Activated CD8-positive, alpha-beta memory T cell treated with anti-CD3 and anti-CD28 coated beads, Interleukin-2, amount 50 U/mL, for 4 hours (primary cell): ENCODE results near the gene LRMDA.

Experiments
- DNase-seq: peaks from one replicate; pipeline ENCODE4 v3.0.0-alpha.2; 2020

LRMDA gene

GRCh38 chr10:76017733-76018433, 586.5 kb downstream of the LRMDA start:
- no peak for DNase-seq

GRCh38 chr10:76020630-76021029, 589.2 kb downstream of the LRMDA start:
- DNase-seq = no peak

DNA sequence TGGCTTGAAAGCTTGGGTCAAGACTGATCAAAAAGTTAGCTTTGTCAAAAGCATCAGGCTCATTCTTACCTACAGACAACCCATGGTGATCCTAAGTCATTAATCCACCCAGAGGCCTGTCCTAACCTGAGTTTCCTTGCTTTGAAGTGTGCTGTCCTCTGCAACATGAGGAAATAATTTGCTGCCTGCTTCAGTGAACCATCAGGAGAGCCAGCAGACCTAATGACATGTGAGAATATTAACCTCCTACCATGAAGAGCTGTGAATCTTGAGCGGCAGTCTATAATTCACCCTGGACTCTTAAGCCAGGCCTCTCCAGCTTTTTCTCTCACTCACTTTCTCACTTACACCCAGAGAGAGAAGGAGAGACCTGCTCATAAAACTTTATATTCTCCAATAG, 590.0 kb downstream of the LRMDA start:
- no peak for DNase-seq

GRCh38 chr10:76022366-76022765, 590.9 kb downstream of the LRMDA start:
- no peak for DNase-seq

DNA sequence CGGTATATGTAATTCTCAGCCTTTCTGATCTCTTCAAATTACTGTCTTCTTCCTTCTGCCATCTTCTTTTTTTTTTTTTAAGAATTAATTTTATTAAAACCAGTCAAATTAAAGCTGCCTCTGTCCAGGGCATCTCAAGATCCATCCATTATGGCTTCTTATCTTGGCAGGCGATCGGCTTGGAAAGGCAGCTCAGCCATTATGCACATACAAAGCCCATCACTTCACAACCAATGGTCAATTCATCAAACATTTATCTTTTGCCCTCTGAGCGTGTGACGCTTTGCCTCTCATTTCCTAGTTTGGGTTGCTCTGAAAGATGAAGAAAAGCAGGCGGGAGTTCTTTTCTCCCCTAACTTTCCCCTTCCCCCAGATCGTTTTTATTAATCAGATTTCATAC, 591.6 kb downstream of the LRMDA start:
- no peak for DNase-seq

GRCh38 chr10:76024460-76025123, 593.2 kb downstream of the LRMDA start:
- no peak for DNase-seq

DNA sequence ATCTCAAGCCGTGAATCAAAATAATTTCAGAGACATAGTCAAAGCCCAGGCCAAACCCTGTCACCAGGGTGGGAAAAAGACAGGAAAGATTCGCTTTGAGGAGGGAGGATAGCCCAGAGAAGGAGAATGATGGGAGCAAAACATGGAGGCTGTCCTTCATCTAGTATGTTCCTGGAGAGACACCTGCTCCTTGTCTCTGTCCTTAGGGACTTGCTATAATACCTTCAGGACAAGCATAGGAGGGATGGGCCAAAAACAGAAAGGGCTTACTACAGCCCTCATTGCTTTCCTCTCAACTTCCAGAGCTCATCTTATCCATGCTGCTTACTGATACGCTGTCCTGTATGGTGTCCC, 593.7 kb downstream of the LRMDA start:
- DNase-seq = no peak

- DNase-seq = no peak
These were observed 594.9 kb downstream of the LRMDA start for GRCh38 chr10:76026176-76026771.

- no peak for DNase-seq
These were observed 595.5 kb downstream of the LRMDA start for GRCh38 chr10:76026905-76027304.

- DNase-seq = no peak
These were observed 598.4 kb downstream of the LRMDA start for GRCh38 chr10:76029782-76030181.

GRCh38 chr10:76031099-76031498, 599.7 kb downstream of the LRMDA start:
- no peak for DNase-seq

GRCh38 chr10:76031769-76032699, 600.6 kb downstream of the LRMDA start:
- DNase-seq = no peak

DNA sequence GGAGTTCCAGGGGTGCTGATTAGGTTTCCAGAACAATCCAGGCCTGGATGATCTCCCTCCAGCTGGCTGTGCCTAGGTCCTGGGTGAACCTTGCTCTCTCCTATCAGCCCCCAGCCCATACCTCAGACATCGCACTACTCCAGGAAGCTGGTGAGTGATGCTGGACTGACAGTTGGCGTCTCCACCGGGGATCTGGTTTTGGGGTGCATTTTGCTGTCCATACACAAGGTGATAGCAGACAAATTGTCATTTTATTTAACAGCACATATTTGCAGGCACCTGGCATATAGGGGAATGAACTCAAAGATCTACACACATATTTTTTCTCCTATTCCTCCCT, 601.2 kb downstream of the LRMDA start:
- no peak for DNase-seq

GRCh38 chr10:76033457-76034196, 602.2 kb downstream of the LRMDA start:
- DNase-seq = no peak

- no peak for DNase-seq
These were observed 603.2 kb downstream of the LRMDA start for GRCh38 chr10:76034353-76035205.

DNA sequence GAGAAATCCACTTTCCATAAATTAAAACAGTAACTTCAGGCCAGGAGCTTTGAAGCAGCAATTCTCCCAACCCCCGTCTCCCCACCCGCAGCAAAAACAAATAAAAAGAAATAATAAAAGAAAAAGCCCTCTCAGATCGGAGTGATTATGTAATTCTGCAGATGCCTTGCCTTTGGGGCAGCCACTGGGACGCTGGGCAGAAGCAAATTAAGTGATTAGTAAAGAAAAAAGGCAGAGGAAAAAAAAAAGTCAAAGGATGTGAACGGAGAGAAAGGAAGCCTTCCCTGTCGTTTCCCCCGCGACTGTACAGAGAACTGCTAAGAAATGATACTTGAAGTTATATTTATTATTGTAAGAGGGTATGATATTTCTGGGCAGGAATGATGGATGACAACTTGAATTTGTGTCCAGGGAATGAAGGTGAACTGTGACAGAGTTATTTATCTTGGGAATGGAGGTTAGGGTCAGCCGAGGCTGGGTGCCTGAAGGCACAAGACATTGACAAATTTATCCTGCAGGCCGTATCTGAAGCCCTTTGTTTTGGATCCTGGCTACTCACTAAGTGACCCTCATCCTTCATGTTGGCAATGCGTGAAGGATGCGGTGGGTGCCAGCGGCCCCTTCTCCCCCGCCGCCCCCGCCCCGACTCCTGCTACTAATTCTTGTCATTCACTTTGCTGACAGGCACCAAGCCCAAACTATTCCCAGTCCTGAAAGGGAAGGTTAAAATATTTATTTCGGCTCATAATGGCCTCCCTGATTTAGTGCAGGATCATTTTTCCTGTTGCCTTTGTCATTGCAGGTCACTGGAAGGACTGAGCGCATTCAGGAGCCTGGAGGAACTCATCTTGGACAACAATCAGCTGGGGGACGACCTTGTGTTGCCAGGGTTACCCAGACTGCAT, 604.0 kb downstream of the LRMDA start:
- DNase-seq = no peak

GRCh38 chr10:76036111-76036940, 604.9 kb downstream of the LRMDA start:
- peak; percentile 27 for DNase-seq

GRCh38 chr10:76036962-76037361, 605.5 kb downstream of the LRMDA start:
- no peak for DNase-seq

GRCh38 chr10:76037531-76038155, 606.2 kb downstream of the LRMDA start:
- DNase-seq = no peak
